DND-41 (cell line): ENCODE results near the gene SCEL.

Experiments
- EZH2 ChIP-seq: IDR thresholded peaks from 3 replicates; pipeline ENCODE4 v1.6.1; 2012; ENCODE audit warnings: borderline replicate concordance, low read depth, mild to moderate bottlenecking, moderate library complexity, low read length, inconsistent platforms; ENCODE audit not compliant: severe bottlenecking
- TF ChIP-seq, protein P1 (sequence below): IDR thresholded peaks from 2 replicates; pipeline ENCODE4 v1.5.1; 2012; ENCODE audit warnings: borderline replicate concordance, low read length, moderate library complexity, mild to moderate bottlenecking; ENCODE audit not compliant: poor library complexity, severe bottlenecking; ENCODE audit errors: extremely low read depth

DNA sequence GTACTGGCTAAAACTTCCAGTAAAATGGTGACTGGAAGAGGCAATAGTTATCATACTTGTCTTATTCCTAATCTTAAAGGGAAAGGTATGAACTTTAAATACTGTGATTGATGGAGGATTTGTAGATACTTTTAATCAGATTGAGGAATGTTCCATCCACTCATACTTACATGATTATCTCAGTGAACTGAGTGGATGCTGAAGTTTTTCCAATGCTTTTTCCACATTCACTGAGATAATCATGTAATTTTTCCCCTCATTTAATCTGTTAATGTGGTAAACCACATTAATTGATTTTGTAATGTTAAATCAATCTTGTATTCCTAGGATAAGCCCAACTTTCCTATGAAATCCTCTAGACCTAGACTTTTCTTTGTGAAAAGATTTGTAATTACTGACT, 17.2 kb upstream of the SCEL start:
- TF ChIP-seq, protein P1, sequence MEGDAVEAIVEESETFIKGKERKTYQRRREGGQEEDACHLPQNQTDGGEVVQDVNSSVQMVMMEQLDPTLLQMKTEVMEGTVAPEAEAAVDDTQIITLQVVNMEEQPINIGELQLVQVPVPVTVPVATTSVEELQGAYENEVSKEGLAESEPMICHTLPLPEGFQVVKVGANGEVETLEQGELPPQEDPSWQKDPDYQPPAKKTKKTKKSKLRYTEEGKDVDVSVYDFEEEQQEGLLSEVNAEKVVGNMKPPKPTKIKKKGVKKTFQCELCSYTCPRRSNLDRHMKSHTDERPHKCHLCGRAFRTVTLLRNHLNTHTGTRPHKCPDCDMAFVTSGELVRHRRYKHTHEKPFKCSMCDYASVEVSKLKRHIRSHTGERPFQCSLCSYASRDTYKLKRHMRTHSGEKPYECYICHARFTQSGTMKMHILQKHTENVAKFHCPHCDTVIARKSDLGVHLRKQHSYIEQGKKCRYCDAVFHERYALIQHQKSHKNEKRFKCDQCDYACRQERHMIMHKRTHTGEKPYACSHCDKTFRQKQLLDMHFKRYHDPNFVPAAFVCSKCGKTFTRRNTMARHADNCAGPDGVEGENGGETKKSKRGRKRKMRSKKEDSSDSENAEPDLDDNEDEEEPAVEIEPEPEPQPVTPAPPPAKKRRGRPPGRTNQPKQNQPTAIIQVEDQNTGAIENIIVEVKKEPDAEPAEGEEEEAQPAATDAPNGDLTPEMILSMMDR = no peak
- TF ChIP-seq EZH2 = no peak
